NK-92 treated with Interleukin-12 subunit alpha and Interleukin-12 subunit beta, amount 100 ng/mL, for 24 hours (cell line): Measurements from ENCODE around the gene OSBP2.
"Not testable (repeated sequence)": the region's sequence is repeated elsewhere in the genome, so short reads cannot be mapped to it uniquely, and the experiment has no call there.

Source experiments
- DNase-seq: peaks from one replicate; lab custom pipeline; 2025; lab: John Stamatoyannopoulos, UW

OSBP2 gene

GRCh38 chr22:30694640-30695350, at the start of gene OSBP2:
TSS of gene OSBP2 (plus strand) at chr22:30694874. CDS start at chr22:30694910, 36 bp downstream.
- no peak for DNase-seq

- DNase-seq, result no peak
Measured at GRCh38 chr22:30646518-30647160, 48.0 kb upstream of the OSBP2 start.

GRCh38 chr22:30647536-30647935, 47.1 kb upstream of the OSBP2 start:
- no peak for DNase-seq

- no peak for DNase-seq
Measured at GRCh38 chr22:30648825-30649224, 45.8 kb upstream of the OSBP2 start.

- peak; percentile 84 for DNase-seq
Measured at GRCh38 chr22:30649430-30650007, 45.2 kb upstream of the OSBP2 start.

- no peak for DNase-seq
Measured at GRCh38 chr22:30650508-30651116, 44.1 kb upstream of the OSBP2 start.

- no peak for DNase-seq
Measured at GRCh38 chr22:30652852-30653251, 41.8 kb upstream of the OSBP2 start.

- DNase-seq, result no peak
Measured at GRCh38 chr22:30654361-30654760, 40.3 kb upstream of the OSBP2 start.

- no peak for DNase-seq
Measured at GRCh38 chr22:30655532-30655931, 39.1 kb upstream of the OSBP2 start.

GRCh38 chr22:30662040-30662439, 32.6 kb upstream of the OSBP2 start:
- DNase-seq, result no peak

- no peak for DNase-seq
Measured at GRCh38 chr22:30664798-30665197, 29.9 kb upstream of the OSBP2 start.

GRCh38 chr22:30665266-30665665, 29.4 kb upstream of the OSBP2 start:
- DNase-seq, result no peak

GRCh38 chr22:30665786-30666185, 28.9 kb upstream of the OSBP2 start:
- no peak for DNase-seq

- no peak for DNase-seq
Measured at GRCh38 chr22:30667107-30667493, 27.6 kb upstream of the OSBP2 start.

GRCh38 chr22:30667494-30668385, 26.9 kb upstream of the OSBP2 start, which contains the start of gene DUSP18:
TSS of gene DUSP18 (minus strand) at chr22:30667875. CDS start at chr22:30664003, 3,872 bp downstream.
- peak; percentile 89 for DNase-seq

- DNase-seq, result no peak
Measured at GRCh38 chr22:30668386-30668710, 26.3 kb upstream of the OSBP2 start.

- no peak for DNase-seq
Measured at GRCh38 chr22:30671071-30671470, 23.6 kb upstream of the OSBP2 start.

- no peak for DNase-seq
Measured at GRCh38 chr22:30673136-30673535, 21.5 kb upstream of the OSBP2 start.

- no peak for DNase-seq
Measured at GRCh38 chr22:30674482-30674881, 20.2 kb upstream of the OSBP2 start.

GRCh38 chr22:30675436-30675835, 19.2 kb upstream of the OSBP2 start:
- DNase-seq, result no peak

- not testable (repeated sequence) for DNase-seq
Measured at GRCh38 chr22:30676565-30676964, 18.1 kb upstream of the OSBP2 start.
